Raji (cell line): ENCODE data around the gene SLC12A8.

Source experiments
- POLR2A ChIP-seq: IDR thresholded peaks from 2 replicates; pipeline ENCODE4 v1.6.1; 2011; ENCODE audit warnings: low read depth, low read length, control low read depth; ENCODE audit not compliant: insufficient read depth

Gene SLC12A8

DNA sequence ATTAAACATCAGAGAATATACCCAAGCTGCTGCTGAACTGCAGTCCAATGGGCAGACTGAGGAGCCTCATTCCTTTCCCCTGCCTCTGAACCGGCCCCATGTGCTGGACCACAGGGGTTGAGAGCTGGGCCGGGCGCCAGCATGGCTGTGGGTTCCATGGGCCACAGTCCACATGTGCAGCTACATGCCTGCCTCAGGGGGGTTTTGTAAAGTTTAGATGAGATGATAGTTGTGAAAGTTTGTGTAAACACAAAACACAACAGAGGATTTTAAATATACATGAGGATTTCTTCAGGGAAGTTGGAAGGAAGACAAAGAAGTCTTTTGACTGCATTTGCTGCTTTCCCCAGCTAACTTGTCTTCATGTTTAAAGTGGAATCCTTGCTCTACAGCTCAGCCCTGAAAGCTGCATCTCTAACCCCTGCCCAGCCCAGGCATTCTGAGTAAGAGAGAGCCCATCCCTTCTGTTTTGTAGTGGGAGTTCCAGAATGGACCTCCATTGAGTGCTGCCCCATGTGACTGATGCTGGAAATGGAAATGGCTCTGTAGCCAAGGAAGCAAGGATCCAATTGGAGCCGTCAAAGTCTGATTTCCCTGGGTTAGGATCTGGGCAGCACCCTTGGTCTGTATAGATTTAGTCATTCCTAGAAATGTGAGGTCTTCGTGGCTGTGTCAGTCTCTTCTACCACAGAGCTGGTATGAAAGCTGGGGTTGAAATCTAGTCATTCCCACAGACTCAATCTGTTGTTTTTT lies 17.5 kb downstream of the SLC12A8 start:
- TF ChIP-seq POLR2A = no peak

DNA sequence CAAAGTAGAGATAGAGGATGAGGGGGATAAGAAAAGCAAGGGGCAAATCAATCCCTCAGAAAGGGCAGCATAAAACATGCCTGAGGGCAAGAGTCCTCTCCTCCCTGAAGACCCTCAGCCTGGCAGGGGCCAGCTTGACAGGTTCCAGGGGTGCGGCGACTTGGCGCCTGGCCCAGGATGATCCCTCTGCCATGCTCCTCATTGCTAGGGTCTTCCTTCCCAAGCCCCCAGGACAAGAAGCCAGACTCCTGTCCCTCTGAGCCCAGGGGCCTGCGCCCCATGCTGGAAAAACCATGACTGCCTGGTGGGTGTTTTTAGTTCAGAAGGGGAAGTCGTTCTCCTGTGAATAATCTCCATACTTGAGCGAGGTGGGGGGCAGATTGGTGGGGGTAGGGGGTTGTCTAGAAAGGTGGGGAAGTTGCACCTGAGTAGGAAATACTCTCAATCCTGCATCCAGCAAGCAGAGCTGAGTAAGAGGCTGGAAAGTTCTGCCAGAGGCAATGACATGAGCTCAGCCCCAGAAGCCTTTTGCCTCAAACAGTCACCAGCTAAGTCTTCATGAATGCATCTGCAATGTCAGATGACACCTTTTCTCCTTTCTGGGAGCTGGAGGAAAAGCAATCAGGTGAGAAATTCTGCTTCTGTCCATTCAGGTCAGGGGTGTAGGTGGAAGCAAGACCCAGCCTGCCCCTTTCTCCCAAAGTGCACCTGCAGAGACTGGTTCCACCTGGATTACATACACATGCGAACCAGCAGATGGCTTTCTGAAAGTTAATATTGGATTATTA lies 18.3 kb downstream of the SLC12A8 start:
- TF ChIP-seq POLR2A = no peak

DNA sequence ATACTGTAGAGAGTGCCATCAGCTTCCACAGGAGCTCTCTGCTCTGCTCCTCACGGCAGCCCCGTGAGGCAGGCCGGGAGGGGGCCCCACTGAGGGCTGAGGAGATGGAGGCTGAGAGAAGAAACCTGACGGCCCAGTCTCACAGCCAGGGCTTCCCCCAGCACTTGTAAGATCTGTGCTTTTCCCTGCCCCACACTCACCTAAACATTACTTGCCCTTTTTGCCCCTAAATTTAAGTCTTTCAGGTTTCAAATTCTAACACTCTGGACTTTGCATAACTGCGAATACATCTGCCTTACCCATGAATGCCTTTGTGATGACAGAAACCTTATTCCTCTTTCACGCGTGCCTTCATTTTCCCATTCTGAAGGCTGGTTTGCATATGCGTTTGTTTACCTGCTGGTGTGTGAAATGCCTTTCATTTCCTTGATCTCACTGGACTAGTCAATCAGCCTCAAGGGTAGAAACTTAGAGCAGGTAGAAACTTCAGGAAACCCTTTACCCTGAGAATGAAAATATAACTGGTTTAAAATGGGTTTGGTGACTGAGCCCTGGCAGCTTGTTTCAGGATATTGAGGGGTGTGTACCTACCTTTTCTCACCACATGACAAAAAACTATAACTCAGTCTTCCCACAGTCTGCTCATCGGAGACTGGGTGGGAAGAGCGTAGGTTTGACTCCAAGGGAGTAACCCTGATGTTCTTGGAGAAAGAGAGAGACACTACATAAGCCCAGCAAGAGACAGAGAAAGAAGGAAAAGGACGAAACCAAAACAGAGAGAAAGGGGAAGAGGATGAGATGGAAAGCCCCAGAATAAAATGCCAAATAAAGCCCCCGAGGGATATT lies 20.1 kb downstream of the SLC12A8 start:
- TF ChIP-seq POLR2A = no peak

- no peak for TF ChIP-seq POLR2A
Observed at GRCh38 chr3:125191730-125192129, 20.8 kb downstream of the SLC12A8 start.

DNA sequence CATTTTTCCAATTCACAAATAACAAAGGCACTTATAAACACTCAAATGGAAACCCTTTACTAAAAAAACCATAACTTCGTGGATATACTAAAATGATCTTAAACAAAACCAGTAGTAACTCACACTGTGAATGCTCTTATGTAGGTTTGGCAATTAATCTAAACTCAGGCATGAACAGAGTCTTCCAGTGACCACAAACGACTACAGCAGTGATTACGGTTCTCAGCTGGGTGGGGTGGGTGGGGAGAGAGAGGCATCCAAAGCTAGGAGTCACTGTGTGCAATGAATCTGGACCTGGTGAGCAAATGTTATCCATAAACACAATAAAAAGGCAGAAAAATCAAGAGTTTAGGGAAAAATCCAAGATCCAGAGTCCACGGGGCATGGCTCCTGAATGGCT lies 21.3 kb downstream of the SLC12A8 start:
- no peak for TF ChIP-seq POLR2A

- no peak for TF ChIP-seq POLR2A
Observed at GRCh38 chr3:125190786-125191185, 21.8 kb downstream of the SLC12A8 start.

- no peak for TF ChIP-seq POLR2A
Observed at GRCh38 chr3:125189378-125190165, 23.0 kb downstream of the SLC12A8 start.

- TF ChIP-seq POLR2A = no peak
Observed at GRCh38 chr3:125188955-125189354, 23.6 kb downstream of the SLC12A8 start.

GRCh38 chr3:125187599-125187910 lies 25.0 kb downstream of the SLC12A8 start:
- TF ChIP-seq POLR2A = no peak

- TF ChIP-seq POLR2A = no peak
Observed at GRCh38 chr3:125186800-125187598, 25.5 kb downstream of the SLC12A8 start.

DNA sequence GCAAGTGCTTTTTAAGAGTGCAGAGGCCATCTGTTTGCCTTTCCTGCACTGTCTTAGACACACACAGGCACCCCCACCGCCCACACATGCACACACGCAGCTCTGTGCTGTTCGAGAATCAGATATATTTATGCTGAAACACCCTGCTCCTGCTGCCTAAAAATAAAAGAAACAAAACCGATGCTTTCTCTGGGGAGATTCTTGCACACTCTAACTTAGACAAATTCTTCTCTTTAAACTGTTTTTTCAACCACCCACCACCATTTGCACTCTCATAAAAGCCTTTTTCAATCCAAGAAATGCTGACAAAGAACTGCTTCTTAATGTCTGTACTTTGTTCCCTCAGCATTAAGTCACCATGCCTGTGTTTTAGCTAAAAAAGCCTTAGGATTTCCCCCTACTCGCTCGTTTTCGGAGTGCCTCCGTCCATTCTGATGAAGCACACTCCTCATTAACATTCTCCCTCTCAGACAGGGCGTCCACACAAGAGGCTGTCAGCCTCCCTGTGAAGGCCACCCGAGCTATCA lies 26.2 kb downstream of the SLC12A8 start:
- TF ChIP-seq POLR2A = no peak

- no peak for TF ChIP-seq POLR2A
Observed at GRCh38 chr3:125185805-125186204, 26.7 kb downstream of the SLC12A8 start.

GRCh38 chr3:125179884-125180240 lies 32.7 kb downstream of the SLC12A8 start:
- no peak for TF ChIP-seq POLR2A
